GM23338 (cell line): ENCODE results near the gene GTF2H1.

Experiments
- CREB1 ChIP-seq: fragments of 250-450 bp; sonication (Bioruptor Pico); IDR thresholded peaks from 2 replicates; pipeline ENCODE4 v1.5.0; 2020; ENCODE audit warnings: low read depth, mild to moderate bottlenecking, moderate library complexity
- EZH2 ChIP-seq: fragments of 200-600 bp; sonication (generic); IDR thresholded peaks from one replicate; pipeline ENCODE4 v1.8.0; 2017; ENCODE audit warnings: antibody characterized with exemption, mild to moderate bottlenecking, low read depth; ENCODE audit not compliant: unreplicated experiment
- EZH2phosphoT487 ChIP-seq: fragments of 200-600 bp; sonication (generic); IDR thresholded peaks from one replicate; pipeline ENCODE4 v1.8.1; 2018; ENCODE audit warnings: antibody characterized with exemption; ENCODE audit not compliant: unreplicated experiment
- POLR2AphosphoS5 ChIP-seq: IDR thresholded peaks from 2 replicates; pipeline ENCODE4 v1.6.1; 2016; ENCODE audit warnings: antibody characterized with exemption, low read depth
- ZNF331 ChIP-seq: fragments of 250-450 bp; sonication (Bioruptor Pico); IDR thresholded peaks from 2 replicates; pipeline ENCODE4 v1.5.0; 2020; ENCODE audit warnings: low read depth, mild to moderate bottlenecking, moderate library complexity
- TF ChIP-seq, protein P1 (sequence below), 2 experiments: fragments of 200-600 bp in 1 of 2; sonication (generic) in 1 of 2; conservative IDR thresholded peaks; 2 replicates each; pipeline versions ENCODE4 v1.5.1 to v1.6.1; 2016 to 2017; ENCODE audit warnings: antibody characterized with exemption in 2 of 2, low read depth in 2 of 2, mild to moderate bottlenecking in 2 of 2, moderate library complexity in 1 of 2
- TF ChIP-seq, protein P2 (sequence below): IDR thresholded peaks from 2 replicates; pipeline ENCODE4 v1.6.1; 2016; ENCODE audit warnings: antibody characterized with exemption
- TF ChIP-seq, protein P3 (sequence below): IDR thresholded peaks from one replicate; pipeline ENCODE4 v1.6.1; 2018; ENCODE audit warnings: antibody characterized with exemption; ENCODE audit not compliant: unreplicated experiment

DNA sequence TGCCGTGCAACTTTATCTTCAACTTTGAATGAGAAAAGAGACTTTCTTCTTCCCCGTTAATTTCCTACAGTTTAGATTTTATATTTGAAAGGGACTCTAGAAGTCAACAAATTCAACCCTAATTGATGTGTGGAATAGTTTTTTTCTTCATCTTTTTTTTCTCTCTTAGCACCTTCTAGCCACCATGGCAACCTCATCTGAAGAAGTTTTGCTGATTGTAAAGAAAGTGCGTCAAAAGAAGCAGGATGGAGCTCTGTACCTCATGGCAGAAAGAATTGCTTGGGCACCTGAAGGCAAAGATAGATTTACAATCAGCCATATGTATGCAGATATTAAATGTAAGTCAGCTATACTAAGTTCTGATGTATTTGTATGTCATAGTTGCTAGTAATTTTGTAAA, 10.5 kb downstream of the GTF2H1 start:
- TF ChIP-seq CREB1 (no peak), ZNF331 (CRISPR knock-in tag) (no peak), EZH2phosphoT487 (no peak), EZH2 (no peak), POLR2AphosphoS5 (no peak)
- TF ChIP-seq, protein P1, sequence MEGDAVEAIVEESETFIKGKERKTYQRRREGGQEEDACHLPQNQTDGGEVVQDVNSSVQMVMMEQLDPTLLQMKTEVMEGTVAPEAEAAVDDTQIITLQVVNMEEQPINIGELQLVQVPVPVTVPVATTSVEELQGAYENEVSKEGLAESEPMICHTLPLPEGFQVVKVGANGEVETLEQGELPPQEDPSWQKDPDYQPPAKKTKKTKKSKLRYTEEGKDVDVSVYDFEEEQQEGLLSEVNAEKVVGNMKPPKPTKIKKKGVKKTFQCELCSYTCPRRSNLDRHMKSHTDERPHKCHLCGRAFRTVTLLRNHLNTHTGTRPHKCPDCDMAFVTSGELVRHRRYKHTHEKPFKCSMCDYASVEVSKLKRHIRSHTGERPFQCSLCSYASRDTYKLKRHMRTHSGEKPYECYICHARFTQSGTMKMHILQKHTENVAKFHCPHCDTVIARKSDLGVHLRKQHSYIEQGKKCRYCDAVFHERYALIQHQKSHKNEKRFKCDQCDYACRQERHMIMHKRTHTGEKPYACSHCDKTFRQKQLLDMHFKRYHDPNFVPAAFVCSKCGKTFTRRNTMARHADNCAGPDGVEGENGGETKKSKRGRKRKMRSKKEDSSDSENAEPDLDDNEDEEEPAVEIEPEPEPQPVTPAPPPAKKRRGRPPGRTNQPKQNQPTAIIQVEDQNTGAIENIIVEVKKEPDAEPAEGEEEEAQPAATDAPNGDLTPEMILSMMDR (conservative IDR thresholded peaks at IDR 0.05; ENCODE audit: low read depth in 2 of 2), result no peak
- TF ChIP-seq, protein P2, sequence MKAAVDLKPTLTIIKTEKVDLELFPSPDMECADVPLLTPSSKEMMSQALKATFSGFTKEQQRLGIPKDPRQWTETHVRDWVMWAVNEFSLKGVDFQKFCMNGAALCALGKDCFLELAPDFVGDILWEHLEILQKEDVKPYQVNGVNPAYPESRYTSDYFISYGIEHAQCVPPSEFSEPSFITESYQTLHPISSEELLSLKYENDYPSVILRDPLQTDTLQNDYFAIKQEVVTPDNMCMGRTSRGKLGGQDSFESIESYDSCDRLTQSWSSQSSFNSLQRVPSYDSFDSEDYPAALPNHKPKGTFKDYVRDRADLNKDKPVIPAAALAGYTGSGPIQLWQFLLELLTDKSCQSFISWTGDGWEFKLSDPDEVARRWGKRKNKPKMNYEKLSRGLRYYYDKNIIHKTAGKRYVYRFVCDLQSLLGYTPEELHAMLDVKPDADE, result no peak
- TF ChIP-seq, protein P3, sequence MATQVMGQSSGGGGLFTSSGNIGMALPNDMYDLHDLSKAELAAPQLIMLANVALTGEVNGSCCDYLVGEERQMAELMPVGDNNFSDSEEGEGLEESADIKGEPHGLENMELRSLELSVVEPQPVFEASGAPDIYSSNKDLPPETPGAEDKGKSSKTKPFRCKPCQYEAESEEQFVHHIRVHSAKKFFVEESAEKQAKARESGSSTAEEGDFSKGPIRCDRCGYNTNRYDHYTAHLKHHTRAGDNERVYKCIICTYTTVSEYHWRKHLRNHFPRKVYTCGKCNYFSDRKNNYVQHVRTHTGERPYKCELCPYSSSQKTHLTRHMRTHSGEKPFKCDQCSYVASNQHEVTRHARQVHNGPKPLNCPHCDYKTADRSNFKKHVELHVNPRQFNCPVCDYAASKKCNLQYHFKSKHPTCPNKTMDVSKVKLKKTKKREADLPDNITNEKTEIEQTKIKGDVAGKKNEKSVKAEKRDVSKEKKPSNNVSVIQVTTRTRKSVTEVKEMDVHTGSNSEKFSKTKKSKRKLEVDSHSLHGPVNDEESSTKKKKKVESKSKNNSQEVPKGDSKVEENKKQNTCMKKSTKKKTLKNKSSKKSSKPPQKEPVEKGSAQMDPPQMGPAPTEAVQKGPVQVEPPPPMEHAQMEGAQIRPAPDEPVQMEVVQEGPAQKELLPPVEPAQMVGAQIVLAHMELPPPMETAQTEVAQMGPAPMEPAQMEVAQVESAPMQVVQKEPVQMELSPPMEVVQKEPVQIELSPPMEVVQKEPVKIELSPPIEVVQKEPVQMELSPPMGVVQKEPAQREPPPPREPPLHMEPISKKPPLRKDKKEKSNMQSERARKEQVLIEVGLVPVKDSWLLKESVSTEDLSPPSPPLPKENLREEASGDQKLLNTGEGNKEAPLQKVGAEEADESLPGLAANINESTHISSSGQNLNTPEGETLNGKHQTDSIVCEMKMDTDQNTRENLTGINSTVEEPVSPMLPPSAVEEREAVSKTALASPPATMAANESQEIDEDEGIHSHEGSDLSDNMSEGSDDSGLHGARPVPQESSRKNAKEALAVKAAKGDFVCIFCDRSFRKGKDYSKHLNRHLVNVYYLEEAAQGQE, result no peak
